GM18873 (cell line): ENCODE results near the gene FOXA1.

Experiments used
- ATAC-seq: cut with Tn5 transposase; IDR thresholded peaks from one replicate; pipeline ENCODE4 v1.9.1; 2021; ENCODE audit warnings: mild to moderate bottlenecking, moderate library complexity, moderate number of reproducible peaks; ENCODE audit not compliant: unreplicated experiment, low FRiP score

FOXA1 gene

GRCh38 chr14:37590428-37591139 is 4.5 kb downstream of the FOXA1 start:
- no peak for ATAC-seq

DNA sequence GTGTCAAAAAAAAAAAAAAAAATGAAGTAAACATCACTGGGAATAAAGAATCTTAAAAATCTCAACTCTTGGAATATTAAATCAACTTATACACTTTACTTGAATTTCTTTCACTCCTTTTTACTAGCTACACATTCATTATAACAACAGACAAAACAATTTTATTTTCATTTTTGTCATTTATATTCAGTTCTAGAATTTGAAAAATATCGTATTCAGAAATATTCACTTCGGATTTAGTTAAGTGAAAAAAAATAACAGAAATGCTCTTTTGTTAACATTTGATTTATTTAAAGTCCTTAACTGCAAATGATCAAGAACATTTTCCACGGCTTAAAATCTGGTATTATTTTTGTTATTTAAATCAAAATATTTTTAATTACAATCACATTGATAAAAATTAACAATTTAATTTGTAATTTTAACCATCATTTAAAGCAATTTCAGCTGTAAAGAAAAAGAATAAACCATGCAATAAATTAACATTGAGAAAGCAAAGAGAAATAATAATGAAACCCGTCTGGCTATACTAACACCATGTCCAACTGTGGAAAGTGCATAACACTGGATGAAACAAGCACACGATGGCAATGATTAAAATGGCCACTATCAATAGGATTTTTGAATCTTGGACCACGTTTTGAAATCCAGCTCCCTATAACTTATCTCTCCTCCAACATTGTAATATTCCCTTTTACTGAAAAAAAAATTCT is 5.2 kb downstream of the FOXA1 start:
- no peak for ATAC-seq

DNA sequence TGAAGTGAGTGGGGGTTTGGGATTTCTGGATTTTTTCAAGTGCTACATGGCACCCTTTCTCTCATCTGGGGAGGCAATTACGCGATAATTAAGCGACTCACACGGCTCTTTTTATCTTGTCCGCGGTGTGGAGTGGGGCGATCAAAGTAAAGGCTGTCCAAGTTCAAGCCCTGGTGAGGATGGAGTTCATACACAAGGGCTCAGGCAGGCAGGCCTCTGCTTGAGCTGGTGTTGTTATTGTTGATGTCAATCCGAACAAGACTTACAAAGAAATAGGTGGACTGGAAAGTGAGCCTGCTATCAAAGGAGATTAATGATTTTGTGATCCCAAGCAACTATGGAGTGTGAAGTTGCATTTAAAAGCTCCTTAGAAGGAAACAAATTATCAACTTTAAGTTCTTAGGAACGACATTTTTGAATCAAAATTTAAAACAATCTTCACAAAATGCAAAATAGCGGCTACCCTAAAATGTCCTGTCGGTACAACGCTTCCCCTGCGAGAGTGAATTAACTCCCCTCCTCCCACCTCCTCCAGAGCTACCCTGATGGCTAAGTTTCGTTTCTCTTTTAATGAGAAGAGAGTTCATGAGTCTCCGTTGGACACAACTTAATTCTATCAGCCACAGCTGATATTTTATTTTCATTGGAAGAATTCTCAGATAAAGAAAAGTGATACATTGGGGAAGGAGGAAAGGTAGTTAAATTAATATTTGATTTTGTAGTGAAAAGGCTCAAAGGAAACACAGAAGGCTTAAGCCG is 5.9 kb downstream of the FOXA1 start:
- ATAC-seq: no peak

DNA sequence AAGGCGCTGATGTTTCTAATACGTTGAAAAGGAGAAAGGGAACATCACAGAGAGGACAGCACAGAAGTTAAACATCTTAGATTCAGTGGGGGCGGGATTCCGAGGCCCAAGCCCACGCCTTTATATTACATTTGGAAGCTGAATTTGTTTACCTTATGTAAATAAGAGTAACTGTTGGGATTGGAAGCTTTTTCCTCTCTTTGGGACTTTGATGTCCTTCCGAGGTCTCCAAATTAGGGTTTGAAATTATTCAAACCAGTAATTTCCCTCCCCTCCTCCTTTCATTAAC is 6.4 kb downstream of the FOXA1 start:
- no peak for ATAC-seq

- ATAC-seq: no peak
These were observed 7.0 kb downstream of the FOXA1 start for GRCh38 chr14:37587881-37588666.

DNA sequence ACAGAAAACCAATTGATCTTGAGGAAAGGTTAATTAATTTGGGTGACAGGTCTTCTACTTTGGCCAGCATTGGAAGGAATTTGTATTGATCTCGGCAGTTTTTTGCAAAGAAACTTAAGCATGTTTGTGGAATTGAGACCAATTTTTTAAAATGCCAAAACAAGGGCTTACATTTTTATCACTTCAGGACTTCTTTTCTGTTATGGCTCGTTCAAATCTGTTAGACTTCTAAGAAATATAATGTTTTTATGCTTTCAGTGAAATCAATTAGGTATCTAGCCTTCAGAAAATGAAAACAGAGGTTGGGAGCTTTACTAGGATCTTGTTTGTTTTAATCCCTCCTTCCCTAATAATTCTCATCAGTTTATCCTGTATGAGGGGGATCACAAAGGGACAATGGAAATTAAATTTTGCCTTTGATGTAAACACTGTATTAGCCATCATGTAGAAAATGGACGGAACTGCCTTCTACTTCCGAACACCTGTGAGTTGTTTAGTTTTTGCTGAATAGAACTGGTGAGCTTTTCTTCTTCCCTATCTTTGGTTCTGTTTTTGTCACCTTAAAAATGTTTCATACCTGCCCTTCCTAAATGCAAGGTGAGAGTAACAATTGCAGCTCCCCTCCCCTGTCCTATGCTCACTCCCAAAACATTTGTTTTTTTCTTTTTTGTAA is 7.8 kb downstream of the FOXA1 start:
- ATAC-seq: no peak

- ATAC-seq: no peak
These were observed 8.3 kb downstream of the FOXA1 start for GRCh38 chr14:37586797-37587130.

DNA sequence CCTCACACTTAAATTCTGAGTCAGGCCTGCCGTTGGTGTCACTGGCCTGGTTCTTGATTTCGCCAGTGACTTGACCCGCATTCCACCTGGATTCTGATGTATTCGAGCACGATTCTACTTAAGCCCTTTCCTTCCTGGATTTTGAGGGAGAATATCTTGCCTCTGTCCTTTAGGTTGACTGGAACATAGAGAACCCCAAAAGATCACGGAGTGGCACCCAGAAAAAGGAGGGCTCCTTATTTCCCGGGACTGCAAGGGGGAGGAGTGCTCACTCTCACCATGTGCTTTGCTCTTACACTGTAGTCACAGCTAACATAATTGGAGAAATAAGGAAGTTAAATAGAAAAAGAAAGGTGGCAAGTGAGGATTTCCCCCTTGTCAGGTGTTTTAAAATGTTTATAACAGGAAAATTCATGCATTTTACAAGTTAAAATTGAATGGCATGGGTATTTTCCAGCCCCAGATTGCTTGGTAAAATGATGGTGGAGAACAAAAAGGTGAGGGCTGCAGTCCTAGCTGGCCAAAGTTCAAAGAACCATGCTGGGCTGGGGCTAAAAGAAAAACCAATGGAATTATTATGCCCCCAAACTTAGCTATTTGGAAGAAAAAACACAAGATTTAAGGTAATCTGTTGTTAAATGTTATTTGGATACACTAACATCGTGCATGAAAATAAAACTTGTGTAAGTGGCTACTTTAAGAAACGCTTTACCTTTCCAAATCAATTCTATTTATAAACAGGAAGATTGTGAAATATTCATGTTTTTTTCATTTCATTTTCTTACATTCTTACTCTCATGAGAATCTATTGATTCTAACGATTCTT is 8.9 kb downstream of the FOXA1 start:
- no peak for ATAC-seq

DNA sequence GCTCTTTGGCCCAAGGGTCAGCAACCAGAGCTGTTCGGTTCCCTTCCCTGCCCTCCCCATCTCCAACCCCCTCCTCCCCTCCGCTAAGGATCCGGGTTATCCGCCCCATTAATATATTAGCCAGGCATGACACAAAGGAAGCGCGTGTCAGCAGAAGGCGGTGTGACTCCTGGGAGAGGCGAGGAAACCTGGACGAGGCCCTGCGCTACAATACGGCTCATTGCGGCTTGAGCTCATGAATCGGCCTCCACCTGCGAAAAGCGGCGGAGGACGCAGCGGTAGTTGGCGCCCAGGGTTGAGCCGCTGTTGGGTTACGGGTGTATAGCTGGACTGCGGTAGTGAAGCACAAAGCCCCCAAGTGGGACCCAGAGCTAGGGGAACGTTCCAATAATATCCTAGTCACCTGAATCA is 9.9 kb downstream of the FOXA1 start:
- no peak for ATAC-seq

- ATAC-seq: no peak
These were observed 10.6 kb downstream of the FOXA1 start for GRCh38 chr14:37584211-37585100.

DNA sequence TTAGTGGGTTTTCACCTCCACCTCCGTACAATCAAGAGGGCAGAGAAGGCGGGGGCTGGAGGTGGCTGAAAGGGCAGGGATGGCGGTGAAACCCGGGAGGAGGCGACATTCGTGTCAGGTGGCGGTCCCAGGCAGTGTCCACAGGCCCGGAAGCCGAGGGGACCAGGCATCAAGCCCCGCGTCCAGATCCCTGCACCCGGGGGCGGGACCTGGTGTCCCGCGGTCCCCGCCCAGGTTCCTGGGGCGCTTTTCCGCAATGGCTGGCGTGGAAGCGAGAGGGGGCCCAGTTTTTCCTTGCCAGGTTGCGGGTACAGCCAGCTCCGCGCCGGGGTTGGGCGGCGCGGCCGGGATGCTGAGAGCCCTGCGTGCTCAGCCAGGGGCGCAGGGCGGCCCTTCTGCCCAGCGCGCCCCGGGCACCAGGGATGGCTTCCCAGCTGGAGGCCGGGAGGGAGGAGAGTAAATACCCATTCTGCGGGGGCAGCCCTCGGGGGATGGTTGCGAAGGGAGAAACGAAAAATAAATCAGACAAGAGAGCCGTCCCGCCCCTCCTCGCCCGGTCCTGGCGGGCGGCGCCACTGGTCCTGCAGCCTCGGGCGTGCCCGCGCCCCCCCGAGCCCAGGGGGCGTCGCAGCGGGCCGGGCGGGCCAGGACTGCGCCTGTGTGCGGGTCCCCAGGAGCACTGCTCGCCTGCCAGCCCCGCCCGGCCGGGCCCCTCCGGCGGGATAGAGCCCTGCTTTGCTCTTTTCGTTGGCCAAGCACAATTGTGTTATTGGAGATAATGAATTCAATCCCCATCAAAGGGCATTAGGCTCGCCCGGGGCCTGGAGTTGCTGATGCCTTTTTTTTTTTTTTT is 11.5 kb downstream of the FOXA1 start:
- no peak for ATAC-seq

- no peak for ATAC-seq
These were observed 14.9 kb downstream of the FOXA1 start for GRCh38 chr14:37580146-37580545.

GRCh38 chr14:37579274-37579673 is 15.8 kb downstream of the FOXA1 start:
- no peak for ATAC-seq

DNA sequence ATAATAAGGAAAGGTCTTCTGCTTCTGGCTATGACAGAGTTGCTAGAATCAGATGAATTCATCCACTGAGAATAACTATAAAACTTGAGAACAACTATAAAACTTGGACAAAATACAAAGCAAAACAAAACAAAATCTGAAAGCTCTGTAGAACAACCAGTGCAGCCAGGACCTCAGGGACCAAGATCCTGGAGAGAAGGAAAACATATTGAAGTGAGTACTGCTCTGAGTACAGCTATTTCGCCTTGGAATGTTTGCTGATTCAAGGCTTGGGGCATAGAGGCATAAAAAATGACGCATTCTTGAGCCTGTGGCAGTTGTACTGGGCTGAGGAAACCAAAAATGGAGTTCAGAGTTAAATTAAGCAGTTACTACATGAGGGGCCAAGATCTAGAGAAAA is 21.7 kb downstream of the FOXA1 start:
- no peak for ATAC-seq

- no peak for ATAC-seq
These were observed 23.7 kb downstream of the FOXA1 start for GRCh38 chr14:37571391-37571790.

DNA sequence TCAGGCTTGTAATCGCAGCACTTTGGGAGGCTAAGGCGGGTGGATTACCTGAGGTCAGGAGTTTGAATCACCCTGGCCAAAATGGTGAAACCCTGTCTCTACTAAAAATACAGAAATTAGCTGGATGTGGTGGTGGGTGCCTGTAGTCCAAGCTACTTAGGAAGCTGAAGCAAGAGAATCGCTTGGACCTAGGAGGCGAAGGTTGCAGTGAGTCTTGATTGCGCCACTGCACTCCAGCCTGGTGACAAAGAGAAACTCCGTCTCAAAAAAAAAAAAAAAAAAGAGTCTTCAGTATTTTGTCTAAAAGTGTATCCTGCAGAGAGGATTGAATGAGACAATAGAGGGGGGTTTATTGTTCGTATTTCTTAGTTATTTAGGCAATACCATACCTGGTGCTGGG is 25.3 kb downstream of the FOXA1 start:
- no peak for ATAC-seq

- no peak for ATAC-seq
These were observed 28.2 kb downstream of the FOXA1 start for GRCh38 chr14:37566811-37567371.
